Stimulated activated CD4-positive, alpha-beta T cell treated with anti-CD3 and anti-CD28 coated beads, Interleukin-4, amount 100 ng/mL, for 48 hours (primary cell): ENCODE results near the gene FILIP1L.

Source experiments
- DNase-seq, 2 donors: peaks; one replicate each; pipeline ENCODE4 v3.0.0-alpha.2; 2020; ENCODE audit warnings: low read depth in 2 of 2

The FILIP1L gene

DNA sequence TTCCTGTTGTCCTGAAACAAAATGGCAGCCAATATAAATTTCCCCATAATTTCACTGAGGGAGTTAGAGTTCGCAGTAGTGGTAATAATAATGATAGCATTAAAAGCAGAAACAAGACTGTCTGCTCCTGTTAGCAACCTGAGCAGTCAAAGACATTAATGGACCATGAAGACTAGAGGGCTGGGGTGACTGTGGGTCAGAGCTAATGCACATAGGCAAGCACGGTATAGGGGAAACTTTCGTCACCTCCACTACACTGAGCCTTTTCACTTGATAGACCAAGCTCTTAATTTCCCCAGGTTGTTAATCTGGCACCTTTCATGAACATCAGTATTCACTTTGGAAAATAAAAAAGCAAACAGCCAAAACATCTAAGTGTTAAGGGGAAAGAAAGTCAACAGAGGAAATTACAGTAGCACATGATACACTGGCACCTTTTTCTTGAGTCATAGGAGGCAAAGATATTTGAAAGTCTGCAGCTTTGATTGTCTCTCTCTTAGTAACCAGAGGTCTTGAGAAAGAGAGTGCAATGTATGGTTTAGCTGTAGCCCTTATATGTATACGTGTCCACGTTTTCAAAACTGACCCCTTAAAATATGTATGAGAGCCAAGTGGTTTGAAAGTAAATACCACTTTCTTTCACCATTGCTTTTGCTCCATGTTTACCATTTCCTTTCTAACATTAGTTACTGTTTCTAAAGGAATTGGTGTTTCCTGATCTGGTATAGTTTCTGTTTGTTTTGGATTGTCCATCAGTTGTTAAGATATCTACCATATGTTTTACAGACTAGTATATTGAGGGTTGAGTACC is 104.8 kb downstream of the FILIP1L start:
- DNase-seq, result no peak

- no peak for DNase-seq
Observed at GRCh38 chr3:100008081-100008698, 106.1 kb downstream of the FILIP1L start.

GRCh38 chr3:100007313-100007712 is 107.0 kb downstream of the FILIP1L start:
- no peak for DNase-seq

- no peak for DNase-seq
Observed at GRCh38 chr3:100006570-100007271, 107.6 kb downstream of the FILIP1L start.

- no peak for DNase-seq
Observed at GRCh38 chr3:100005665-100006393, 108.5 kb downstream of the FILIP1L start.

DNA sequence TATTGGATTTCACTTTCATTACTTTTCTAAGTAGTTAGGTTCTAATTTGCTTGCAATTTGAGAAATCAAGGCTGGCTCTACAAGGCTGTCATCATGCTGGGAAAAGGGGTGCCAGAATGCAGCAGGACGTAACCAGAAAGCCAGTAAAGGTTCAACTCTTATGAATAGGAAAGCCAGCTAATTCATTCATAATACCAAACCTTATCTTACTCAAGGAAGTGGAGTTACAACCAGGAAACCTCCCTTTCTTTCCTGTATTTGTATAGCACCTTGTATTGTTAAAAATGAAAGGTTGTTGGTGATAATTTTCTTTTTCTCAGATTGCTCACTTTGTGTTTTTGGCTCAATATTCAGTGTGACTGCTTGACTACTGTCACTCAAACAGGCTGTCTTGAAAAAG is 109.4 kb downstream of the FILIP1L start:
- no peak for DNase-seq

GRCh38 chr3:100003609-100004503 is 110.4 kb downstream of the FILIP1L start:
- DNase-seq, result no peak

DNA sequence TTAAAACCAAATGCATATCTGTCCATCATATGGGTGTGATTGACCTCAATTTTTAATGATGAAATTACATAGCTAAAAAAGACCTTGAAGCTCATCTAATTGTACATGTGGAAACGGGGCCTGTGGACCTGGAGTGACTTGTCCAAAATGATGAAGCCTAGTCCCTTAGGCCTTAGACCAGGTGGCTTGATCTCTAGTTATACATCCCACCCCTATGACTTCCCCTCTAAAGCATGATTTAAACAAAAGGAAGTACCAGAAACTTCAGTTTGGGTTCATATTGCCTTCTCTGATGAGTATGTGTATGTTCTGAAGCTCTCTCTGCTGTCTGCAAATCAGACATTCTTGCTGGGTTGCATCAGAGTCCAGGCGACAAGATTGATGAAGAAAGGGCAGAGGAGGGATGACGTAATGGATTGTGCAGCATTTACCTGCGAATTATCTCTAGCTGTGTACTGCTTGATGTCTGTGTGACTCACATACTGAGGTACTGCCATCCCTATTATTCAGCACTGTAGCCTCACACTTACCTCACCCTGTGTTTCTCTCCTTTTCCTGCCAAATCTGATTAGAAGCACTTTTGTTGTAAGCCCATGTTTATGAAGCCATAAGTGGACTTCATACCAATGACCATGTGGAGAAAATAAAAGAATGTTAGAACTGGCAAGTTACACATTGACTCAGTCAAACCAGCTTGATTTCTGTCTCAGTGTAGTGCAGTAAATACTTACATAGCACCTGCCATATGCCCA is 111.5 kb downstream of the FILIP1L start:
- no peak for DNase-seq

- no peak for DNase-seq
Observed at GRCh38 chr3:100001526-100002270, 112.6 kb downstream of the FILIP1L start.

GRCh38 chr3:100001083-100001482 is 113.2 kb downstream of the FILIP1L start:
- no peak for DNase-seq

- no peak for DNase-seq
Observed at GRCh38 chr3:99999536-99999935, 114.8 kb downstream of the FILIP1L start.

- DNase-seq, result no peak
Observed at GRCh38 chr3:99997293-99997692, 117.0 kb downstream of the FILIP1L start.

DNA sequence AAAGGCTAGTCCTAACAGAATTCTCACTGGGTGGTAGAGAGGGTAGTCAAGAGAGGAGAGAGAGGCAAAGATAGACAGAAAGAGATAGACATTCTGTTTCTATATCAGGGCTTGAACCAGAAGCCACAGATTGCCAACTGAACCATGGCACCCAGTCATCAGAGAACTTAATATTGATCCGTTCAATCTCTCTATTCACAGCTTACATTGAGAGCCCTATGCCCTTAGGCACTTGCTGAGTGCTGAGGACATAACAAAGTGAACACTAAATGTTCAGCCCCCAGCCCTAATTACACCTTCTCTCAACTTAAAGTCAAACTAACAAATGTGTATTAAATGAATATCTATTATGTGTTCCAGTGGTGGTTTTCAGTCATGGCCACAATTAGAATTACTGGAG is 124.1 kb downstream of the FILIP1L start:
- DNase-seq, result no peak

DNA sequence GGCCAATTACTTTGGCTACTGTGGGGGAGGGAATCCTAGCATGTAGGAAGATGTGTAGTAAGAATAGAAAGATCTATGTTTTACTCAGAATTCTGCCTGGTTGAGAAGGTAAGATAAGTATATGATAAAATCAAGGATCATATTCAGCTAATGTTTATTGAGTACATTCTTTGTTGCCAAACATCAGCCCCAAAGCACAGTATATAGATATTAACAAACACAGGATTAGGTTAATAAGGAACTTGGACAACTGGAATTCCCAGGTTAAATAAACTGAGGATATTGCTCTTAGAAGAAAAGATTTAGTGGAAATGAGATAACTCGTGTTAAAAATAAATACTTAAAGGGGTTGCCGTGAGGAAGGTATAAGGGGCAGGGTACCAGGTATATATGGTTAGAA is 129.6 kb downstream of the FILIP1L start:
- DNase-seq, result no peak

GRCh38 chr3:99984139-99984538 is 130.2 kb downstream of the FILIP1L start:
- DNase-seq, result no peak

GRCh38 chr3:99982650-99983049 is 131.7 kb downstream of the FILIP1L start:
- DNase-seq, result no peak

GRCh38 chr3:99981138-99981537 is 133.2 kb downstream of the FILIP1L start:
- no peak for DNase-seq

GRCh38 chr3:99980606-99981005 is 133.7 kb downstream of the FILIP1L start:
- no peak for DNase-seq

DNA sequence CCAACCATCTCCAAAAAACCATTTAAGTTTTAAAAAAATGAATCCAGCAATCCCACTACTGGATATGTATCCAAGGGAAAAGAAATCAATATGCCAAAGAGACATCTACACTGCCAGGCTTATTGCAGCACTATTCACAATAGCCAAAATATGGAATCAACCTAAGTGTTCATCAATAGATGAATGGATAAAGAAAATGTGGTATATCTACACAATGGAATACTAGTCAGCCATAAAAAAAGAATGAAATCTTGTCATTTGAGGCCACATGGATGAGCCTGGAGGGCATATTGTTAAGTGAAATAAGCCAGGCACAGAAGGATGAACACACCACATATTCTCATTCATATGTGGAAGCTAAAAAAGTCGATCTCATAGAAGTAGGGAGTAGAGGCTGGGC is 136.1 kb downstream of the FILIP1L start:
- no peak for DNase-seq

GRCh38 chr3:99976584-99976983 is 137.7 kb downstream of the FILIP1L start:
- DNase-seq, result no peak
